IPS-15b (cell line): ENCODE results near the gene LNP1.

ENCODE experiments used
- H3K27me3 ChIP-seq: one replicate; pipeline ENCODE4 v1.6.1; 2013; ENCODE audit warnings: low read length; ENCODE audit not compliant: control insufficient read depth, insufficient read depth
- H3K36me3 ChIP-seq: one replicate; pipeline ENCODE4 v1.6.1; 2013; ENCODE audit warnings: low read length; ENCODE audit not compliant: control insufficient read depth, insufficient read depth
- H3K4me1 ChIP-seq: one replicate; pipeline ENCODE4 v1.6.1; 2013; ENCODE audit warnings: mild to moderate bottlenecking, low read length; ENCODE audit not compliant: control insufficient read depth, insufficient read depth
- H3K4me3 ChIP-seq: one replicate; pipeline ENCODE4 v1.5.1; 2013; ENCODE audit warnings: low read depth, low read length
- H3K9ac ChIP-seq: one replicate; pipeline ENCODE4 v1.6.1; 2013; ENCODE audit warnings: low read depth, mild to moderate bottlenecking, low read length
- H3K9me3 ChIP-seq: one replicate; pipeline ENCODE4 v1.6.1; 2013; ENCODE audit warnings: mild to moderate bottlenecking, low read length; ENCODE audit not compliant: control insufficient read depth, insufficient read depth

LNP1 gene

GRCh38 chr3:100402256-100402655 lies 917 bp downstream of the LNP1 start:
- Histone ChIP-seq H3K36me3 (no peaks in the 10 kb centered on the region), H3K9me3 (no peaks in the 10 kb centered on the region), H3K9ac (peak overlapping the region; percentile 88), H3K4me1 (no peaks in the 10 kb centered on the region), H3K4me3 (peak overlapping the region; percentile 84), H3K27me3 (no peaks in the 10 kb centered on the region)

GRCh38 chr3:100402891-100403290 lies 1.6 kb downstream of the LNP1 start:
- Histone ChIP-seq H3K4me3 (peak overlapping the region; percentile 84), H3K9me3 (no peaks in the 10 kb centered on the region), H3K36me3 (no peaks in the 10 kb centered on the region)

GRCh38 chr3:100403362-100404249 lies 2.3 kb downstream of the LNP1 start:
- H3K27me3 ChIP-seq: no peaks in the 10 kb centered on the region
- peak overlapping the region; percentile 62 for H3K9ac ChIP-seq
- H3K36me3 ChIP-seq: no peaks in the 10 kb centered on the region
- H3K9me3 ChIP-seq: no peaks in the 10 kb centered on the region
- peaks cover 3% of the 10 kb centered on the region for H3K4me1 ChIP-seq
- H3K4me3 ChIP-seq: peak overlapping the region; percentile 84

More at GRCh38 chr3:100402891-100403290, 1.6 kb downstream of the LNP1 start:
- H3K27me3 ChIP-seq: no peaks in the 10 kb centered on the region
- peak overlapping the region; percentile 62 for H3K9ac ChIP-seq
- peaks cover 1% of the 10 kb centered on the region for H3K4me1 ChIP-seq

- Histone ChIP-seq H3K27me3 (no peaks in the 10 kb centered on the region), H3K4me1 (peaks cover 3% of the 10 kb centered on the region), H3K9me3 (no peaks in the 10 kb centered on the region), H3K36me3 (no peaks in the 10 kb centered on the region), H3K4me3 (peak overlapping the region; percentile 84), H3K9ac (no peak overlapping the region)
Measured at GRCh38 chr3:100404250-100404548, 2.9 kb downstream of the LNP1 start.

GRCh38 chr3:100407164-100407563 lies 5.8 kb downstream of the LNP1 start:
- H3K4me1 ChIP-seq: peaks cover 3% of the 10 kb centered on the region
- no peaks in the 10 kb centered on the region for H3K27me3 ChIP-seq
- H3K36me3 ChIP-seq: no peaks in the 10 kb centered on the region
- no peaks in the 10 kb centered on the region for H3K9me3 ChIP-seq
- H3K4me3 ChIP-seq: no peak overlapping the region
- H3K9ac ChIP-seq: no peak overlapping the region

- H3K4me1 ChIP-seq: peaks cover 3% of the 10 kb centered on the region
- H3K27me3 ChIP-seq: no peaks in the 10 kb centered on the region
- no peaks in the 10 kb centered on the region for H3K36me3 ChIP-seq
- no peaks in the 10 kb centered on the region for H3K9me3 ChIP-seq
- peak overlapping the region; percentile 6 for H3K4me3 ChIP-seq
- H3K9ac ChIP-seq: no peak overlapping the region
Measured at GRCh38 chr3:100407977-100408532, 6.7 kb downstream of the LNP1 start.

- Histone ChIP-seq H3K4me1 (peaks cover 15% of the 10 kb centered on the region), H3K9ac (no peak overlapping the region), H3K36me3 (no peaks in the 10 kb centered on the region), H3K9me3 (no peaks in the 10 kb centered on the region), H3K27me3 (no peaks in the 10 kb centered on the region), H3K4me3 (no peak overlapping the region)
Measured at GRCh38 chr3:100411091-100411982, 10.0 kb downstream of the LNP1 start.

GRCh38 chr3:100412912-100413590 lies 11.7 kb downstream of the LNP1 start:
- Histone ChIP-seq H3K36me3 (no peaks in the 10 kb centered on the region), H3K9me3 (no peaks in the 10 kb centered on the region), H3K9ac (no peak overlapping the region), H3K4me1 (peaks cover 12% of the 10 kb centered on the region), H3K27me3 (no peaks in the 10 kb centered on the region), H3K4me3 (no peak overlapping the region)

- Histone ChIP-seq H3K4me3 (no peak overlapping the region), H3K4me1 (peaks cover 12% of the 10 kb centered on the region), H3K36me3 (no peaks in the 10 kb centered on the region), H3K9me3 (no peaks in the 10 kb centered on the region), H3K9ac (no peak overlapping the region), H3K27me3 (no peaks in the 10 kb centered on the region)
Measured at GRCh38 chr3:100413613-100414012, 12.3 kb downstream of the LNP1 start.

GRCh38 chr3:100416176-100416575 lies 14.8 kb downstream of the LNP1 start:
- H3K9me3 ChIP-seq: no peaks in the 10 kb centered on the region
- no peaks in the 10 kb centered on the region for H3K27me3 ChIP-seq
- H3K4me3 ChIP-seq: no peak overlapping the region
- no peaks in the 10 kb centered on the region for H3K36me3 ChIP-seq
- no peak overlapping the region for H3K9ac ChIP-seq
- peaks cover 12% of the 10 kb centered on the region for H3K4me1 ChIP-seq

GRCh38 chr3:100416863-100417262 lies 15.5 kb downstream of the LNP1 start:
- Histone ChIP-seq H3K9ac (no peak overlapping the region), H3K27me3 (no peaks in the 10 kb centered on the region), H3K36me3 (no peaks in the 10 kb centered on the region), H3K9me3 (no peaks in the 10 kb centered on the region), H3K4me1 (peaks cover 12% of the 10 kb centered on the region), H3K4me3 (no peak overlapping the region)
